B cell (primary cell): ENCODE results near the gene DGCR8. TPM values are rescaled to one million over a fixed set of nuclear protein-coding genes. Genes with fewer than 3 reads are reported as not detected.

Source experiments
- ATAC-seq: fragments of 200-7000 bp; cut with Tn5 transposase; one replicate; pipeline ENCODE4 v1.10.0; 2021; ENCODE audit warnings: low read depth, mild to moderate bottlenecking, moderate number of reproducible peaks, moderate library complexity
- CTCF ChIA-PET: fragments of 350-600 bp; sonication (Branson Sonifier 250); formaldehyde crosslinking; loops from one replicate; lab custom pipeline; 2021; ENCODE audit warnings: antibody characterized with exemption, inconsistent platforms; lab: Charles Lee
- POLR2A ChIA-PET: fragments of 350-600 bp; sonication (Branson Sonifier 250); formaldehyde crosslinking; loops from one replicate; lab custom pipeline; 2021; ENCODE audit warnings: antibody characterized with exemption; lab: Charles Lee
- DNase-seq: peaks from one replicate; pipeline ENCODE4 v3.0.0; 2013
- H2AFZ ChIP-seq: 2 replicates; pipeline ENCODE4 v1.6.1; 2012; ENCODE audit warnings: mild to moderate bottlenecking, low read depth, low read length; ENCODE audit not compliant: insufficient read depth, poor library complexity, severe bottlenecking
- H3K27ac ChIP-seq, 2 donors: 1 replicate in 1 of 2; 2 replicates in 1 of 2; pipeline ENCODE4 v1.5.1; 2012 to 2013; ENCODE audit warnings: low read length in 2 of 2, mild to moderate bottlenecking in 2 of 2, moderate library complexity in 1 of 2
- H3K27me3 ChIP-seq, 4 experiments: fragments of 200-600 bp in 1 of 4; sonication (generic) in 1 of 4; replicated peaks in 1 of 4; 1 replicate in 2 of 4; 2 replicates in 2 of 4; pipeline versions ENCODE4 v1.6.1 to v1.7.0; 2013 to 2016; ENCODE audit warnings: low read length in 3 of 4, mild to moderate bottlenecking in 2 of 4, mixed read lengths in 1 of 4, moderate library complexity in 1 of 4; ENCODE audit not compliant: insufficient read depth in 4 of 4, control insufficient read depth in 3 of 4; ENCODE audit errors: control extremely low read depth in 1 of 4
- H3K36me3 ChIP-seq, 2 experiments: replicated peaks in 1 of 2; 1 replicate in 1 of 2; 2 replicates in 1 of 2; pipeline versions ENCODE4 v1.6.1 to v1.7.1; 2013; ENCODE audit warnings: low read length in 1 of 2; ENCODE audit not compliant: insufficient read depth in 2 of 2, control insufficient read depth in 1 of 2; ENCODE audit errors: control extremely low read depth in 1 of 2, extremely low read depth in 1 of 2
- H3K4me1 ChIP-seq, 2 donors: fragments of 200-600 bp in 1 of 2; sonication (generic) in 1 of 2; 1 replicate in 1 of 2; 2 replicates in 1 of 2; pipeline versions ENCODE4 v1.5.1 to v1.6.1; 2013 to 2017; ENCODE audit warnings: low read length in 2 of 2; ENCODE audit not compliant: control insufficient read depth in 2 of 2, insufficient read depth in 2 of 2
- H3K4me2 ChIP-seq: replicated peaks from 2 replicates; pipeline ENCODE3; 2012; ENCODE audit warnings: mild to moderate bottlenecking, low read depth, low read length; ENCODE audit not compliant: poor library complexity, severe bottlenecking
- H3K4me3 ChIP-seq, 5 experiments: fragments of 200-600 bp in 1 of 5; sonication (generic) in 1 of 5; 1 replicate in 3 of 5; 2 replicates in 2 of 5; pipeline versions ENCODE4 v1.5.1 to v1.7.0; 2011 to 2016; ENCODE audit warnings: low read length in 4 of 5, mild to moderate bottlenecking in 4 of 5, low read depth in 2 of 5, control low read depth in 1 of 5, moderate library complexity in 1 of 5; ENCODE audit not compliant: insufficient read depth in 1 of 5; ENCODE audit errors: control extremely low read depth in 1 of 5, extremely low read depth in 1 of 5
- H3K79me2 ChIP-seq: fragments of 200-600 bp; sonication (generic); one replicate; pipeline ENCODE4 v1.6.0; 2016; ENCODE audit warnings: low read length; ENCODE audit not compliant: control insufficient read depth, insufficient read depth
- H3K9ac ChIP-seq: fragments of 200-600 bp; sonication (generic); 2 replicates; pipeline ENCODE4 v1.6.1; 2017; ENCODE audit warnings: mild to moderate bottlenecking, low read length, moderate library complexity
- H3K9me3 ChIP-seq, 3 donors: one replicate each; pipeline versions ENCODE4 v1.6.1 to v1.7.1; 2013; ENCODE audit warnings: low read length in 2 of 3; ENCODE audit not compliant: control insufficient read depth in 2 of 3, insufficient read depth in 1 of 3; ENCODE audit errors: control extremely low read depth in 1 of 3
- H4K20me1 ChIP-seq: 2 replicates; pipeline ENCODE4 v1.6.0; 2012; ENCODE audit warnings: mild to moderate bottlenecking, low read length; ENCODE audit not compliant: insufficient read depth, control insufficient read depth, poor library complexity, severe bottlenecking
- H3K27ac Mint-ChIP-seq: one replicate; pipeline ENCODE4 v1.8.0; 2021; ENCODE audit warnings: mixed read lengths
- H3K27me3 Mint-ChIP-seq: one replicate; pipeline ENCODE4 v1.8.0; 2021; ENCODE audit warnings: mixed read lengths
- H3K4me1 Mint-ChIP-seq: one replicate; pipeline ENCODE4 v1.8.0; 2021; ENCODE audit warnings: mixed read lengths
- H3K4me3 Mint-ChIP-seq: one replicate; pipeline ENCODE4 v1.8.0; 2021; ENCODE audit warnings: mixed read lengths
- H3K9me3 Mint-ChIP-seq: one replicate; pipeline ENCODE4 v1.8.0; 2022; ENCODE audit warnings: mixed read lengths; ENCODE audit not compliant: insufficient read depth
- CTCF ChIP-seq: fragments of 200-600 bp; IDR thresholded peaks from one replicate; pipeline ENCODE4 v1.8.0; 2022; ENCODE audit warnings: antibody characterized with exemption, mild to moderate bottlenecking
- EZH2 ChIP-seq: IDR thresholded peaks from 2 replicates; pipeline ENCODE4 v1.6.1; 2012; ENCODE audit warnings: borderline replicate concordance, low read depth, mild to moderate bottlenecking, moderate library complexity, low read length; ENCODE audit not compliant: insufficient read depth, poor library complexity, severe bottlenecking
- WGBS: methylation state at CpG from one replicate; pipeline ENCODE4 v1.1.5; 2013; ENCODE audit warnings: missing lambda C conversion rate; ENCODE audit not compliant: insufficient coverage; 5-methylcytosine and 5-hydroxymethylcytosine counted together
- intact Hi-C: fragments of 100-400 bp; cut with micrococcal nuclease; formaldehyde crosslinking; loops from one replicate; pipeline ENCODE4 v1.10.0; 2022
- polyA plus RNA-seq: library from polyadenylated mRNA; depleted of rRNA; stranded (reverse); fragments of >200 nt; gene quantifications from 2 replicates; pipeline ENCODE4 v1.2.3, GENCODE V29; 2012
- total RNA-seq, 2 donors: library from RNA; stranded (reverse); fragments of 120-200 nt in 1 of 2; gene quantifications; 1 replicate in 1 of 2; 2 replicates in 1 of 2; pipeline versions ENCODE4 v1.2.3 to v1.2.4, GENCODE V29; 2013 to 2022

Gene DGCR8
- total and polyA plus RNA-seq, 2 donors (not counting 1 experiment from before 2014, with no cell fraction given): 19.6 to 43.2 TPM

- WGBS: 100% methylated on average over 7 of the region's 7 CpGs
- H2AFZ ChIP-seq: no peak overlapping the region
- H3K27me3 ChIP-seq: no peaks in the 10 kb centered on the region
- CTCF ChIA-PET: no interaction called here
- ATAC-seq (no peak), DNase-seq (no peak)
- intact Hi-C loops: no loop called here
- H3K9ac ChIP-seq: no peak overlapping the region
- peaks cover 0 to 47% of the 10 kb centered on the region in 2 experiments for H3K36me3 ChIP-seq
- POLR2A ChIA-PET: no interaction called here
- Mint-ChIP-seq H3K9me3 (no peaks in the 10 kb centered on the region), H3K4me3 (no peak overlapping the region), H3K27ac (no peak overlapping the region), H3K4me1 (peaks cover 7% of the 10 kb centered on the region), H3K27me3 (no peaks in the 10 kb centered on the region)
- H3K79me2 ChIP-seq: no peaks in the 10 kb centered on the region
- no peak overlapping the region for H3K27ac ChIP-seq
- peaks cover 0 to 12% of the 10 kb centered on the region in 2 donors for H3K4me1 ChIP-seq
- H4K20me1 ChIP-seq: no peaks in the 10 kb centered on the region
- H3K4me3 ChIP-seq: no peak overlapping the region
- no peak for TF ChIP-seq EZH2
- TF ChIP-seq CTCF: no peak
- H3K9me3 ChIP-seq: no peaks in the 10 kb centered on the region
- H3K4me2 ChIP-seq: no peak overlapping the region
Measured at GRCh38 chr22:20107471-20107901, 27.4 kb downstream of the DGCR8 start.

GRCh38 chr22:20107951-20108756, 28.1 kb downstream of the DGCR8 start:
- no peak overlapping the region for H3K9ac ChIP-seq
- no peak for TF ChIP-seq CTCF
- TF ChIP-seq EZH2: no peak
- no peaks in the 10 kb centered on the region for H3K79me2 ChIP-seq
- no peak overlapping the region for H3K27ac ChIP-seq
- H3K27me3 Mint-ChIP-seq: no peaks in the 10 kb centered on the region
- H3K27ac Mint-ChIP-seq: no peak overlapping the region
- H4K20me1 ChIP-seq: no peaks in the 10 kb centered on the region
- DNase-seq: no peak
- no peak overlapping the region for H3K4me3 Mint-ChIP-seq
- no peaks in the 10 kb centered on the region for H3K27me3 ChIP-seq
- peaks cover 7% of the 10 kb centered on the region for H3K4me1 Mint-ChIP-seq
- no peaks in the 10 kb centered on the region for H3K9me3 ChIP-seq
- H3K36me3 ChIP-seq: peaks cover 0 to 53% of the 10 kb centered on the region in 2 experiments
- intact Hi-C loops: no loop called here
- no peaks in the 10 kb centered on the region for H3K9me3 Mint-ChIP-seq
- ChIA-PET POLR2A (interaction anchor here (0.6 kb wide), 1 partner anchor 9 kb away, joined by 3 read pairs; the partner anchor contains the start of gene TRMT2A), CTCF (no interaction called here)
- H3K4me1 ChIP-seq: peaks cover 0 to 12% of the 10 kb centered on the region in 2 donors
- 93% methylated on average over 13 of the region's 13 CpGs for WGBS
- no peak overlapping the region for H3K4me2 ChIP-seq
- no peak for ATAC-seq
- no peak overlapping the region for H2AFZ ChIP-seq
- H3K4me3 ChIP-seq: no peak overlapping the region
